GM19467 (cell line): ENCODE data around the gene CTCF.

ENCODE experiments used
- ATAC-seq: cut with Tn5 transposase; IDR thresholded peaks from one replicate; pipeline ENCODE4 v1.9.1; 2021; ENCODE audit warnings: mild to moderate bottlenecking, moderate library complexity; ENCODE audit not compliant: unreplicated experiment

Gene CTCF

DNA sequence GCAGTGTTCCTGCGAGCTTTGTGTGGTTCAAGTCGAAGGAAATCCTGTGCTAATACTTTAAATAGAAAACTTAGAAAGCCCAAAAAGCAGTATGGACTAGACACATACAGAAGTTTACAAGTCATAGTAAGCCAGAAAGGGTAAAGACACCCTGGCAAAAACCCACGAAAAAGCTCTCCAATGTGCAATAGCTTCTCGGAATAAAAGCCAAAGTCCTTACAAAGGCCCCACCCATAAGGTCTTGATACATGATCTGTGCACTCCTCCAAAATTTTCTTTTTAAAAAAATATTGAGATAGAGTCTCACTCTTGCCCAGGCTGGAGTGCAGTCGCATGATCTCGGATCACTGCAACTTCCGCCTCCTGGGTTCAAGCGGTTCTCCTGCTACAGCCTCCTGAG, 114.6 kb downstream of the CTCF start:
- no peak for ATAC-seq

DNA sequence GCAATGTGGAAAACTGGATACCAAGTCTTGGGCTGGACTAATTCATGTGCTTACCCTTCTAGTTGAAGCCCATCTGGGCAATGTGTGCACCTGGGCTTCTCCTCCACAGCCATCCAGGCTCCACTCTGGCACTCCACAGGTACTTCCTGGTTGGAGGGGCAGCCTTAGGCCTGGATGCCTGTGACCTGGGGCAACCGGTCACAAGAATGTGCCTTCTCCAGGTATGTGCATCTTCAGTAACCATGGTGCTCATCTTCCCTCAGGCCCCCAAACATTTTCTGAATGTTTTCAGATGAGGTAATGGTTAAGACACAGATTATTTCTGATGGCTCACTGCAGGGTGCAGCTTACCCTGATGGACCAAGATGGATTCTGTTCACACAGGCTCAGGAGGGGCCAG, 115.4 kb downstream of the CTCF start:
- no peak for ATAC-seq

DNA sequence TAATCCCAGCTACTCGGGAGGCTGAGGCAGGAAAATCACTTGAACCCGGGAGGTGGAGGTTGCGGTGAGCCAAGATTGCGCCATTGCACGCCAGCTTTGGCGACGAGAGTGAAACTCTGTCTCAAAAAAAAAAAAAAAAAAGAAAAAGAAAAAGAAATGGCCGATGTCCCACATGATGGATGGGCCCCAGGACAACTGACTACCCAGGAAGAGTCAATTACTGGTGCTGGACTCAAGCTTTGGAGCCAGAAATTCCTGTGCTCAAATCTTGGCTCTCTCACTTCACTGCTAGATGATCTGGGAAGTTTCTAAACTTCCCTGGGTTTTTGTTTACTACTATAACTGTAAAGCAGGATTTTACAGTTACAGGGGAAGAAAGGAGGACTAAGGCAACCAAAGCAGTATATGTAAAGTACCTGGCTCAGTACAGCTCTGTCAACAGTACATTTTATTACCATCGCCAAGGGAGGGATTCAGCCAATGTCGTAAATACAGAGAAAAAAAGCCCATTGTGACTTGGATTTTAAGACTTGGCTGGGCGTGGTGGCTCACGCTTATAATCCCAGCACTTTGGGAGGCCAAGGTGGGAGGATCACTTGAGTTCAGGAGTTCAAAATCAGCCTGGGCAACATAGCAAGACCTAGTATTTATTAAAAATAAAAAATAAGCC, 116.2 kb downstream of the CTCF start:
- ATAC-seq, result no peak

DNA sequence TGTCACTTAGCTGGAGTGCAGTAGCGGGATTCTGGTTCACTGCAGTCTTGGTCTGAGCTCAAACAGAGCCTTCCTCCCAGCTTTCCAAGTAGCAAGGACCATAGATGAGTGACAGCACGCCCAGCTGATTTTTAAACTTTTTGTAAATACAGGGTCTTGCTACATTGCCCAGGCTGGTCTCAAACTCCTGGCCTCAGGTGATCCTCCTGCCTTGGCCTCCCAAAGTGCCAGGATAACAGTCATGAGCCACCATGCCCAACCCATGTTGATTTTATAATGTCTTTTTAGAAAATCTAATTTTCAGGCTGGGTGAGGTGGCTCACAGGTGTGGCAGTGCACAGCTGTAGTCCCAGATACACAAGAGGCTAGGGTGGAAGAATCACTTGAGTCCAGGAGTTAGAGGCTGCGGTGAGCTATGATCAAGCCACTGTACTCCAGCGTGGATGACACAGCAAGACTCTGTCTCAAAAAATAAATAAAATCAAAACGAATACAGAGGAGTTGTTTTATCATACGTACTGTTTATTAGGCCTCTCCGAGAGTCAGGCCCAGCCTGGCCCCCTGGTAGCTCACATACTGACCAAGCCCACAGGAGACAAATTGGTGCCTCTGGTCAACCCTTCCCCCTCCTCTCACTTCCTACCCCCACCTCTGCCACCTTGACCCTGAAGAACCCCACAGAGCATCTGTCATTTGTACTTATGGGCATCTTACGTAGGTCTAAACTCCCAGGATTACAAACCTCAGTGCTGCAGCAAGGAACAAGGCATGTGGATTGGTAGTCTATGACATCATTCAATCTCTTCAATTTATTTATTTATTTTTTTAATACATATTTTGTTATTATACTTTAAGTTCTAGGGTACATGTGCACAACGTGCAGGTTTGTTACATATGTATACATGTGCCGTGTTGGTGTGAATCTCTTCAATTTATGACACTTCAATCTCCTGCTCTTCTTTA, 117.9 kb downstream of the CTCF start:
- no peak for ATAC-seq

DNA sequence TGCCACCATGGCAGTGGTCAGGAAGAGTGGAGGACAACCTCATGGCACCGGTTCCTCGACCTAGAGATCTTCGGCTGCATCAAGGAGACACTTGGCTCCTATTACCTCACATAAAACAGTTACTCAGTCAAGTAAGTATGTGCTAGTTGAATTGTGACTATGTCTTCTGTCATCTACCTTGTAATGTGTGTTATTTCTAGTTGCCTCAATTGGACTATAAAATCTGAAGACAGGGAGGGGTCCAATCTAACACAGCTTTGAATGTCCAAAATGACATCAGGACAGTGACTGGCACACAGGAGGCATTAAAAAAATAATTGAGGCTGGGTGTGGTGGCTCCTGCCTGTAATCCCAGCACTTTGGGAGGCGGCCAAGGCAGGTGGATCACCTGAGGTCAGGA, 121.4 kb downstream of the CTCF start:
- ATAC-seq, result no peak

DNA sequence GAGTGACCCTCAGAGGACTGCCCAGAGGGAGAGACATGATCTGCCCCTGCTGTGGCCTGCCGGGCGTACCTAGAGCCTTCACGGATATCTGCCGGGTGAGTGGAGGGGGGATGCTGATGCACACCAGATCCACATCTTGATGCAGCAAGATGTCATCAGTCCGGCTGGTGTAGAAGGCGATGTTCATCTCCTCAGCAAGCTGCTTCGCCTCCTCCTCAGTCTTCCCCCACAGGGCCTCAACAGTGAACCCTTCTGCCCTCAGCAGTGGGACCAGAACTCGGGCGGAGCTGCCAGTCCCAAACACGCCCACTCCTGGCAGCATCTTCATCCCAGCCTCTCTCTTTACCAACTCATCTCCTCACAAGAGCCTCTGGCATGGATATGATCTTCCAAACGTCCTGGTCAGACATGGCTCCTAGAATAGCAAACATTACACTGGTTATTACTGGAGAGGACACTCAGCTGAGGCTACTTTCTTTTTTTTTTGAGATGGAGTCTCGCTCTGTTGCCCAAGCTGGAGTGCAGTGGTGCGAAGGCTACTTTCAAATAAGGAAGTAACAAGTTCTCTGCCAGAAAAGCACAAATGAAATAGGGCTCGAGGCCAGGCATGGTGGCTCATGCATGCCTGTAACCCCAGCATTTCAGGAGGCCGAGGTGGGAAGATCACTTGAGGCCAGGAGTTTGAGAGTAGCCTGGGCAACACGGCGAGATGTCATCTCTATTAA, 123.2 kb downstream of the CTCF start:
- no peak for ATAC-seq
